SK-N-SH (cell line): ENCODE measurements around the gene USH1C. TPM values are rescaled to one million over a fixed set of nuclear protein-coding genes. Genes with fewer than 3 reads are reported as not detected.

Source experiments
- CTCF ChIA-PET: fragments of 300-600, 350-600 bp; formaldehyde crosslinking; extraction: SDS; loops from one replicate; lab custom pipeline; 2021; lab: Yijun Ruan, JAX
- POLR2A ChIA-PET: fragments of 350-600 bp; sonication (Branson Sonifier 250); formaldehyde crosslinking; extraction: SDS; loops from one replicate; lab custom pipeline; 2020; ENCODE audit warnings: antibody characterized with exemption, inconsistent platforms; lab: Yijun Ruan, JAX
- DNase-seq: peaks from one replicate; pipeline ENCODE4 v3.0.0; 2012
- H2AFZ ChIP-seq: fragments of 200-600 bp; sonication (generic); 2 replicates; pipeline ENCODE4 v1.8.1; 2016; ENCODE audit warnings: antibody characterized with exemption, mild to moderate bottlenecking, low read depth
- H3F3A ChIP-seq: fragments of 200-600 bp; sonication (generic); replicated peaks from 2 replicates; pipeline ENCODE3; 2016; ENCODE audit warnings: antibody characterized with exemption, mild to moderate bottlenecking; ENCODE audit not compliant: insufficient read depth
- H3K27ac ChIP-seq, 2 experiments: fragments of 200-500 bp in 1 of 2; fragments of 200-600 bp in 1 of 2; sonication (Bioruptor generic) in 1 of 2; sonication (generic), shearing (Covaris generic) in 1 of 2; 2 replicates each; pipeline versions ENCODE4 v1.5.1 to v1.6.1; 2014 to 2016; ENCODE audit warnings: low read depth in 2 of 2, inconsistent platforms in 1 of 2, low read length in 1 of 2, mild to moderate bottlenecking in 1 of 2, mixed read lengths in 1 of 2
- H3K27me3 ChIP-seq: fragments of 200-600 bp; sonication (generic), shearing (Covaris generic); 2 replicates; pipeline ENCODE4 v1.6.1; 2016; ENCODE audit warnings: mixed run types; ENCODE audit not compliant: insufficient read depth
- H3K36me3 ChIP-seq, 2 experiments: fragments of 200-500 bp in 1 of 2; fragments of 200-600 bp in 1 of 2; sonication (Bioruptor generic) in 1 of 2; sonication (generic) in 1 of 2; replicated peaks in 1 of 2; 2 replicates each; pipeline versions ENCODE3 to v1.5.1; 2014 to 2016; ENCODE audit warnings: low read length in 1 of 2, mild to moderate bottlenecking in 1 of 2; ENCODE audit not compliant: insufficient read depth in 2 of 2, control insufficient read depth in 1 of 2
- H3K4me1 ChIP-seq, 2 experiments: fragments of 200-500 bp in 1 of 2; fragments of 200-600 bp in 1 of 2; sonication (Bioruptor generic) in 1 of 2; sonication (generic), shearing (Covaris generic) in 1 of 2; 2 replicates each; pipeline versions ENCODE4 v1.5.1 to v1.6.1; 2014 to 2016; ENCODE audit warnings: low read depth in 1 of 2, low read length in 1 of 2, mixed run types in 1 of 2; ENCODE audit not compliant: insufficient read depth in 2 of 2, control insufficient read depth in 1 of 2
- H3K4me2 ChIP-seq: fragments of 200-600 bp; sonication (generic), shearing (Covaris generic); 2 replicates; pipeline ENCODE4 v1.6.1; 2017; ENCODE audit warnings: mixed run types
- H3K4me3 ChIP-seq, 2 experiments: fragments of 200-500 bp in 1 of 2; fragments of 200-600 bp in 1 of 2; sonication (Bioruptor generic) in 1 of 2; sonication (generic), shearing (Covaris generic) in 1 of 2; 2 replicates each; pipeline versions ENCODE4 v1.5.1 to v1.8.1; 2014 to 2016; ENCODE audit warnings: low read depth in 2 of 2, inconsistent platforms in 1 of 2, low read length in 1 of 2, mild to moderate bottlenecking in 1 of 2, mixed read lengths in 1 of 2, moderate library complexity in 1 of 2
- H3K79me2 ChIP-seq: fragments of 200-600 bp; sonication (generic); 2 replicates; pipeline ENCODE4 v1.8.1; 2017; ENCODE audit warnings: mild to moderate bottlenecking; ENCODE audit not compliant: insufficient read depth
- H3K9ac ChIP-seq: fragments of 200-600 bp; sonication (generic); 2 replicates; pipeline ENCODE4 v1.6.1; 2017; ENCODE audit warnings: mixed run types
- H3K9me2 ChIP-seq: fragments of 200-600 bp; sonication (generic); 2 replicates; pipeline ENCODE4 v1.6.1; 2017; ENCODE audit warnings: mixed run types
- H3K9me3 ChIP-seq: fragments of 200-600 bp; sonication (generic); 2 replicates; pipeline ENCODE4 v1.6.1; 2017; ENCODE audit warnings: mixed run types, mild to moderate bottlenecking, moderate library complexity
- H4K20me1 ChIP-seq: fragments of 200-600 bp; sonication (generic); 2 replicates; pipeline ENCODE4 v1.6.1; 2017; ENCODE audit warnings: mild to moderate bottlenecking, mixed run types; ENCODE audit not compliant: insufficient read depth
- CHD2 ChIP-seq: fragments of 150-350 bp; IDR thresholded peaks from 2 replicates; pipeline ENCODE4 v1.6.1; 2018; ENCODE audit warnings: low read length; ENCODE audit not compliant: partially characterized antibody
- EP300 ChIP-seq, 2 experiments: IDR thresholded peaks; 2 replicates each; pipeline versions ENCODE4 v1.4.0 to v1.6.1; 2012; ENCODE audit warnings: borderline replicate concordance in 1 of 2, low read depth in 1 of 2, low read length in 1 of 2
- EZH2phosphoT487 ChIP-seq: fragments of 200-600 bp; sonication (generic); IDR thresholded peaks from 2 replicates; pipeline ENCODE4 v1.6.1; 2017; ENCODE audit warnings: low read depth, mixed run types, mild to moderate bottlenecking, antibody characterized with exemption, moderate library complexity, borderline replicate concordance
- FOSL2 ChIP-seq: IDR thresholded peaks from 2 replicates; pipeline ENCODE4 v1.4.0; 2012; ENCODE audit warnings: low read depth, mild to moderate bottlenecking, moderate library complexity, borderline replicate concordance
- FOXJ3 ChIP-seq: sonication (generic); formaldehyde crosslinking; IDR thresholded peaks from 2 replicates; pipeline ENCODE4 v1.5.1; 2020; ENCODE audit warnings: mild to moderate bottlenecking, missing genetic modification reagents
- FOXM1 ChIP-seq: IDR thresholded peaks from 2 replicates; pipeline ENCODE4 v1.4.0; 2012; ENCODE audit warnings: low read depth, mild to moderate bottlenecking
- GABPA ChIP-seq: IDR thresholded peaks from 2 replicates; pipeline ENCODE4 v1.4.0; 2012; ENCODE audit warnings: low read depth, mild to moderate bottlenecking
- POLR2AphosphoS5 ChIP-seq: IDR thresholded peaks from 2 replicates; pipeline ENCODE4 v1.6.1; 2012; ENCODE audit warnings: low read depth, low read length
- RAD21 ChIP-seq: IDR thresholded peaks from 2 replicates; pipeline ENCODE4 v1.6.1; 2012; ENCODE audit warnings: mild to moderate bottlenecking, low read length
- RCOR1 ChIP-seq: fragments of 150-350 bp; IDR thresholded peaks from 2 replicates; pipeline ENCODE4 v1.6.1; 2017; ENCODE audit warnings: antibody characterized with exemption, low read length
- RFX5 ChIP-seq: IDR thresholded peaks from 2 replicates; pipeline ENCODE4 v1.6.1; 2012; ENCODE audit warnings: mild to moderate bottlenecking, improper control_type of control experiment, low read length
- RXRA ChIP-seq: IDR thresholded peaks from 2 replicates; pipeline ENCODE4 v1.4.0; 2012; ENCODE audit warnings: low read depth, mild to moderate bottlenecking, borderline replicate concordance
- TCF12 ChIP-seq: IDR thresholded peaks from 2 replicates; pipeline ENCODE4 v1.4.0; 2012
- TEAD4 ChIP-seq: IDR thresholded peaks from 2 replicates; pipeline ENCODE4 v1.4.0; 2012; ENCODE audit warnings: mild to moderate bottlenecking, borderline replicate concordance; ENCODE audit not compliant: insufficient read depth
- YY1 ChIP-seq: IDR thresholded peaks from 2 replicates; pipeline ENCODE4 v1.4.0; 2012; ENCODE audit warnings: low read depth, mild to moderate bottlenecking
- WGBS: methylation state at CpG from one replicate; pipeline ENCODE4 v1.1.6; 2017; ENCODE audit warnings: low lambda C conversion rate; 5-methylcytosine and 5-hydroxymethylcytosine counted together
- polyA plus RNA-seq, 3 experiments: library from polyadenylated mRNA; depleted of rRNA; stranded (reverse); fragments of >200 nt; gene quantifications; 2 replicates each; pipeline ENCODE4 v1.2.3, GENCODE V29; 2012
- TF ChIP-seq, protein P1 (sequence below): IDR thresholded peaks from 2 replicates; pipeline ENCODE4; 2012
- TF ChIP-seq, protein P2 (sequence below): IDR thresholded peaks from 2 replicates; pipeline ENCODE4 v1.4.0; 2012; ENCODE audit warnings: low read depth, borderline replicate concordance
- TF ChIP-seq, protein P3 (sequence below): IDR thresholded peaks from 2 replicates; pipeline ENCODE4 v1.4.0; 2012; ENCODE audit warnings: low read depth
- TF ChIP-seq, protein P4 (sequence below): fragments of 200-600 bp; sonication (generic); IDR thresholded peaks from 2 replicates; pipeline ENCODE4 v1.6.1; 2017; ENCODE audit warnings: antibody characterized with exemption, mild to moderate bottlenecking, moderate library complexity

Gene USH1C
- polyA plus RNA-seq, 1 of the 3 experiments (the other 2 are of a cell fraction): not detected

DNA sequence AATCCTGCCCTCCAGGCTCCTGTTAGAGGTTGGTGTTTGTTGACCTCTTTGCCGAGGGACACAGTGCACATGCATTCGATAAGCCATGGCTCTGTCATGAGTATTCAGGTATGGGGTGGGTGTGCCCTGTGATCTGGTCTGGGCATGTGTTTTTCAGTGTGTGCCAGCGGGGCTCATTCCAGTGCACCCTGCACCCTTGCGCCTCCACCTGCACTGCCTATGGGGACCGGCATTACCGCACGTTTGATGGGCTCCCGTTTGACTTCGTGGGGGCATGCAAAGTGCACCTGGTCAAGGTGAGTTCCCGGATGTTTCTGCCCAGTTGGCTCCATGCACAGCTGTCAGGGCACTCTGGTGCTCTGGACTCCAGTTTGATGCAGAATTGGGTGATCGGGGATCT is 47.1 kb upstream of the USH1C start:
- POLR2A ChIA-PET: no interaction called here
- no peak for DNase-seq
- H4K20me1 ChIP-seq: no peaks in the 10 kb centered on the region
- no peak for TF ChIP-seq FOXM1
- TF ChIP-seq FOXJ3 (CRISPR knock-in tag): no peak
- no peak for TF ChIP-seq YY1
- TF ChIP-seq GABPA: no peak
- TF ChIP-seq RCOR1: no peak
- TF ChIP-seq, protein P1, sequence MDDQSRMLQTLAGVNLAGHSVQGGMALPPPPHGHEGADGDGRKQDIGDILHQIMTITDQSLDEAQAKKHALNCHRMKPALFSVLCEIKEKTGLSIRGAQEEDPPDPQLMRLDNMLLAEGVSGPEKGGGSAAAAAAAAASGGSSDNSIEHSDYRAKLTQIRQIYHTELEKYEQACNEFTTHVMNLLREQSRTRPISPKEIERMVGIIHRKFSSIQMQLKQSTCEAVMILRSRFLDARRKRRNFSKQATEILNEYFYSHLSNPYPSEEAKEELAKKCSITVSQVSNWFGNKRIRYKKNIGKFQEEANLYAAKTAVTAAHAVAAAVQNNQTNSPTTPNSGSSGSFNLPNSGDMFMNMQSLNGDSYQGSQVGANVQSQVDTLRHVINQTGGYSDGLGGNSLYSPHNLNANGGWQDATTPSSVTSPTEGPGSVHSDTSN: no peak
- no peak for TF ChIP-seq RFX5
- TF ChIP-seq FOSL2: no peak
- TF ChIP-seq POLR2AphosphoS5: no peak
- no peak for TF ChIP-seq EZH2phosphoT487
- TF ChIP-seq, protein P2, sequence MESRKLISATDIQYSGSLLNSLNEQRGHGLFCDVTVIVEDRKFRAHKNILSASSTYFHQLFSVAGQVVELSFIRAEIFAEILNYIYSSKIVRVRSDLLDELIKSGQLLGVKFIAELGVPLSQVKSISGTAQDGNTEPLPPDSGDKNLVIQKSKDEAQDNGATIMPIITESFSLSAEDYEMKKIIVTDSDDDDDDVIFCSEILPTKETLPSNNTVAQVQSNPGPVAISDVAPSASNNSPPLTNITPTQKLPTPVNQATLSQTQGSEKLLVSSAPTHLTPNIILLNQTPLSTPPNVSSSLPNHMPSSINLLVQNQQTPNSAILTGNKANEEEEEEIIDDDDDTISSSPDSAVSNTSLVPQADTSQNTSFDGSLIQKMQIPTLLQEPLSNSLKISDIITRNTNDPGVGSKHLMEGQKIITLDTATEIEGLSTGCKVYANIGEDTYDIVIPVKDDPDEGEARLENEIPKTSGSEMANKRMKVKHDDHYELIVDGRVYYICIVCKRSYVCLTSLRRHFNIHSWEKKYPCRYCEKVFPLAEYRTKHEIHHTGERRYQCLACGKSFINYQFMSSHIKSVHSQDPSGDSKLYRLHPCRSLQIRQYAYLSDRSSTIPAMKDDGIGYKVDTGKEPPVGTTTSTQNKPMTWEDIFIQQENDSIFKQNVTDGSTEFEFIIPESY: no peak
- TF ChIP-seq RAD21: no peak
- TF ChIP-seq EP300 (IDR thresholded peaks at IDR 0.05; ENCODE audit: borderline replicate concordance in 1 of 2, low read depth in 1 of 2, low read length in 1 of 2): no peak
- TF ChIP-seq RXRA: no peak
- TF ChIP-seq TEAD4: no peak
- TF ChIP-seq, protein P3, sequence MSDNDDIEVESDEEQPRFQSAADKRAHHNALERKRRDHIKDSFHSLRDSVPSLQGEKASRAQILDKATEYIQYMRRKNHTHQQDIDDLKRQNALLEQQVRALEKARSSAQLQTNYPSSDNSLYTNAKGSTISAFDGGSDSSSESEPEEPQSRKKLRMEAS: no peak
- TF ChIP-seq, protein P4, sequence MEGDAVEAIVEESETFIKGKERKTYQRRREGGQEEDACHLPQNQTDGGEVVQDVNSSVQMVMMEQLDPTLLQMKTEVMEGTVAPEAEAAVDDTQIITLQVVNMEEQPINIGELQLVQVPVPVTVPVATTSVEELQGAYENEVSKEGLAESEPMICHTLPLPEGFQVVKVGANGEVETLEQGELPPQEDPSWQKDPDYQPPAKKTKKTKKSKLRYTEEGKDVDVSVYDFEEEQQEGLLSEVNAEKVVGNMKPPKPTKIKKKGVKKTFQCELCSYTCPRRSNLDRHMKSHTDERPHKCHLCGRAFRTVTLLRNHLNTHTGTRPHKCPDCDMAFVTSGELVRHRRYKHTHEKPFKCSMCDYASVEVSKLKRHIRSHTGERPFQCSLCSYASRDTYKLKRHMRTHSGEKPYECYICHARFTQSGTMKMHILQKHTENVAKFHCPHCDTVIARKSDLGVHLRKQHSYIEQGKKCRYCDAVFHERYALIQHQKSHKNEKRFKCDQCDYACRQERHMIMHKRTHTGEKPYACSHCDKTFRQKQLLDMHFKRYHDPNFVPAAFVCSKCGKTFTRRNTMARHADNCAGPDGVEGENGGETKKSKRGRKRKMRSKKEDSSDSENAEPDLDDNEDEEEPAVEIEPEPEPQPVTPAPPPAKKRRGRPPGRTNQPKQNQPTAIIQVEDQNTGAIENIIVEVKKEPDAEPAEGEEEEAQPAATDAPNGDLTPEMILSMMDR: no peak
- TF ChIP-seq CHD2: no peak
- TF ChIP-seq TCF12: no peak
- H3K36me3 ChIP-seq: no peaks in the 10 kb centered on the region
- H3K4me3 ChIP-seq: no peak overlapping the region
- H3F3A ChIP-seq: no peaks in the 10 kb centered on the region
- H2AFZ ChIP-seq: no peak overlapping the region
- H3K9me2 ChIP-seq: no peaks in the 10 kb centered on the region
- H3K4me2 ChIP-seq: no peak overlapping the region
- H3K27ac ChIP-seq: no peak overlapping the region
- H3K4me1 ChIP-seq: no peaks in the 10 kb centered on the region
- no peaks in the 10 kb centered on the region for H3K27me3 ChIP-seq
- CTCF ChIA-PET: interaction anchor here (13.1 to 17.0 kb wide), 2 partner anchors 139 to 387 kb away, joined by 181 to 271 read pairs; no protein-coding TSS in a partner anchor
- H3K9me3 ChIP-seq: no peaks in the 10 kb centered on the region
- no peaks in the 10 kb centered on the region for H3K79me2 ChIP-seq
- 26% methylated on average over 4 of the region's 11 CpGs for WGBS
- no peak overlapping the region for H3K9ac ChIP-seq
